Right lobe of liver (tissue), 4 donors: ENCODE data around the gene GMPPB.

Source experiments
- POLR2A ChIP-seq: fragments of 450-650 bp; IDR thresholded peaks from one replicate; pipeline ENCODE4 v1.6.1; 2017; ENCODE audit warnings: antibody characterized with exemption, mild to moderate bottlenecking
- TF ChIP-seq, protein P1 (sequence below), 4 donors: fragments of 200-600 bp in 3 of 4; fragments of 450-650 bp in 1 of 4; IDR thresholded peaks; one replicate each; pipeline versions ENCODE4 v1.5.1 to v1.8.0; 2016 to 2022; ENCODE audit warnings: antibody characterized with exemption in 4 of 4, mild to moderate bottlenecking in 2 of 4
- donor health status: DM: no; HTN: no; CAD: no.
- donor health status: DM: no; HTN: no; CAD: no.
- donor health status: DM: no; HTN: yes; CAD: no.

DNA sequence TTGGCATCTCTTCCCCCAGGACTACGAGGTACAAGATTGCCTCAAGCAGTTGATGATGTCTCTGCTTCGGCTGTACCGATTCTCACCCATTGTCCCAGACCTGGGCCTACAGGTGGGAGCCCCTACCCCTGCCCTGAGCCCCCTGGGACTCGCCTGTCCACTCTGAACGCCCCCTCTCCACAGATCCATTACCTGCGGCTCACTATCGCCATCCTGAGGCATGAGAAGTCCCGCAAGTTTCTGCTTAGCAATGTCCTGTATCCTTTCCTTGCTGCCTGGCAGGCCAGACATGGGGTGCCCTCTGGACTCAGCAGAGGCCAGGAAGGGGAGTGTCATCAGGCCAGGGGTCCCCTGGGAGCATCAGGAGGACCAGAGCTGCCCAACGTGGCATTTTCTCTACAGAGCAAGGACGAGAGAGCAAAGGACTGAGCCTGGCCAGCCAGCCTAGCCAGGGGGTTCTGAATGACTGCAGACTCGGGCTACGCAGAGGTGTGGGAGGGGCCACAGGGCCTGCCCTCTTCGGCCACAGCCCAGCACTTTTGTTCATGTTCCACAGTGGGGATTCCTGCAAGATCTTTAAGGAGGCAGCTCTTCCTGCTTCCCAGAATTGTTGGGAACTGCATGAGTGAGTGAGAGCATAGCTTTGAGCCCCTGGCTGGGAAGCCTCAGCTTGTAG is 23.2 kb downstream of the GMPPB start:
- TF ChIP-seq, protein P1, sequence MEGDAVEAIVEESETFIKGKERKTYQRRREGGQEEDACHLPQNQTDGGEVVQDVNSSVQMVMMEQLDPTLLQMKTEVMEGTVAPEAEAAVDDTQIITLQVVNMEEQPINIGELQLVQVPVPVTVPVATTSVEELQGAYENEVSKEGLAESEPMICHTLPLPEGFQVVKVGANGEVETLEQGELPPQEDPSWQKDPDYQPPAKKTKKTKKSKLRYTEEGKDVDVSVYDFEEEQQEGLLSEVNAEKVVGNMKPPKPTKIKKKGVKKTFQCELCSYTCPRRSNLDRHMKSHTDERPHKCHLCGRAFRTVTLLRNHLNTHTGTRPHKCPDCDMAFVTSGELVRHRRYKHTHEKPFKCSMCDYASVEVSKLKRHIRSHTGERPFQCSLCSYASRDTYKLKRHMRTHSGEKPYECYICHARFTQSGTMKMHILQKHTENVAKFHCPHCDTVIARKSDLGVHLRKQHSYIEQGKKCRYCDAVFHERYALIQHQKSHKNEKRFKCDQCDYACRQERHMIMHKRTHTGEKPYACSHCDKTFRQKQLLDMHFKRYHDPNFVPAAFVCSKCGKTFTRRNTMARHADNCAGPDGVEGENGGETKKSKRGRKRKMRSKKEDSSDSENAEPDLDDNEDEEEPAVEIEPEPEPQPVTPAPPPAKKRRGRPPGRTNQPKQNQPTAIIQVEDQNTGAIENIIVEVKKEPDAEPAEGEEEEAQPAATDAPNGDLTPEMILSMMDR (IDR thresholded peaks at IDR 0.05): no peak
- no peak for TF ChIP-seq POLR2A
